Fibroblast of gingiva (primary cell): Measurements from ENCODE around the gene MICOS13.

Experiments
- DNase-seq: peaks from one replicate; pipeline ENCODE4 v3.0.0-alpha.2; 2011; ENCODE audit warnings: low read depth

The MICOS13 gene

GRCh38 chr19:5687360-5688198 is 7.3 kb upstream of the MICOS13 start:
- no peak for DNase-seq

- DNase-seq: peak; percentile 89
These were observed 6.5 kb upstream of the MICOS13 start for GRCh38 chr19:5686647-5687359.

- no peak for DNase-seq
These were observed 6.0 kb upstream of the MICOS13 start for GRCh38 chr19:5686326-5686646.

- DNase-seq: no peak
These were observed 4.5 kb upstream of the MICOS13 start for GRCh38 chr19:5684694-5685430.

- no peak for DNase-seq
These were observed 3.0 kb upstream of the MICOS13 start for GRCh38 chr19:5683177-5683886.

- no peak for DNase-seq
These were observed 1.8 kb upstream of the MICOS13 start for GRCh38 chr19:5682107-5682482.

- DNase-seq: no peak
These were observed 1.2 kb upstream of the MICOS13 start for GRCh38 chr19:5681391-5682106.

- peak; percentile 28 for DNase-seq
These were observed 256 bp downstream of the MICOS13 start for GRCh38 chr19:5680084-5680436.

GRCh38 chr19:5679289-5680083 is 830 bp downstream of the MICOS13 start:
- no peak for DNase-seq

GRCh38 chr19:5678071-5678718 is 2.1 kb downstream of the MICOS13 start:
- DNase-seq: no peak

- DNase-seq: no peak
These were observed 2.7 kb downstream of the MICOS13 start for GRCh38 chr19:5677580-5677979.

GRCh38 chr19:5677136-5677535 is 3.2 kb downstream of the MICOS13 start:
- no peak for DNase-seq

- DNase-seq: no peak
These were observed 3.6 kb downstream of the MICOS13 start for GRCh38 chr19:5676772-5677105.

GRCh38 chr19:5676105-5676771 is 4.1 kb downstream of the MICOS13 start:
- no peak for DNase-seq

GRCh38 chr19:5674714-5675113 is 5.6 kb downstream of the MICOS13 start:
- DNase-seq: no peak

GRCh38 chr19:5673752-5674151 is 6.6 kb downstream of the MICOS13 start:
- no peak for DNase-seq

GRCh38 chr19:5672708-5673459 is 7.4 kb downstream of the MICOS13 start:
- no peak for DNase-seq

- no peak for DNase-seq
These were observed 8.7 kb downstream of the MICOS13 start for GRCh38 chr19:5671600-5671999.

- no peak for DNase-seq
These were observed 11.1 kb downstream of the MICOS13 start for GRCh38 chr19:5669212-5669611.
